Head of caudate nucleus (tissue), 42 donors: ENCODE results near the gene PRPF31.
"Not testable (repeated sequence)": the region's sequence is repeated elsewhere in the genome, so short reads cannot be mapped to it uniquely, and the experiment has no call there.

Source experiments
- DNase-seq, 42 donors: peaks; one replicate each; pipeline versions ENCODE4 v3.0.0 to v3.0.0-alpha.2; 2020 to 2021; ENCODE audit warnings: mixed read lengths in 7 of 42
- intact Hi-C: fragments of 100-400 bp; cut with DNase I; formaldehyde crosslinking; loops from one replicate; pipeline ENCODE4 v1.15.0; 2022

The PRPF31 gene

DNA sequence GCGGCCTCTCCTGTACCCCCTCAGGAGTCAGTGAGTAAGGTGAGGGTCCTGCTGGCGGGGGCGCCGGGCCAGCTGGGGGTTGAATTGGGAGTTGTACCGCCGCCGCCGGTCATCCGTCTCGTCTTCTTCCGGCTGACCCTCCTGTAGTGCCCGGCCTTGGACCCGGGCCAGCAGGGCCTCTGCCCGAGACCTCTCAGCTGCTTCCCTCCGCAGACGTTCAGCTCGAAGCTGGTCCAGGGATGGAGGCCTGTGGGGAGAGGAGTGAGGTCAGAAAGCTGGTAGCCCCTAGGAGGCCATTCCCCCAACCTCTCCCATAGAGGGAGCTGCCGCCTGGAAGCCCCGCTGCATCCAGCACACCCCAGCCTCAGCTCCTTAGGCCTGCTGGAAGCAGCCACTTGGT is 40.1 kb downstream of the PRPF31 start:
- DNase-seq, result no peak
- intact Hi-C loops, result no loop called here

DNA sequence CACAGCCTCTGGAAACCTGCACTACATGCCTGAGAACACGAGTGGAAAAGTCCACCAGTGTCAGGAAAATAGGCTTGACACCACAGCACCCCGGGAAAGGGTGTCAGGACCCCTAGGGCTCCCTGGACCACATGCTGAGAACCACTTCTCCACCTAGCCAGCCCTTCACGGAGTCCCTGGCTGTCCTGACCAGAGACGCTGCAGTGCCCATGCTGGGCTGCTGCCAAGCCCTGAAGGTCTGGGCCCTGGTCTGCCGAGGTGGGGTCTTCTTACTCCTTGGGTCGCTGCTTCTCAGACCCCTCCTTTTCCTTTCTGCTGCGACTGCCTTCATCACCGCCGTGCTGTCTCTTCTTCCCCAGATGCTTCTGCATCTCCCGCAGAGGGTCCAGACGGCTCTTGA is 40.9 kb downstream of the PRPF31 start:
- DNase-seq, result no peak
- intact Hi-C loops, result no loop called here

DNA sequence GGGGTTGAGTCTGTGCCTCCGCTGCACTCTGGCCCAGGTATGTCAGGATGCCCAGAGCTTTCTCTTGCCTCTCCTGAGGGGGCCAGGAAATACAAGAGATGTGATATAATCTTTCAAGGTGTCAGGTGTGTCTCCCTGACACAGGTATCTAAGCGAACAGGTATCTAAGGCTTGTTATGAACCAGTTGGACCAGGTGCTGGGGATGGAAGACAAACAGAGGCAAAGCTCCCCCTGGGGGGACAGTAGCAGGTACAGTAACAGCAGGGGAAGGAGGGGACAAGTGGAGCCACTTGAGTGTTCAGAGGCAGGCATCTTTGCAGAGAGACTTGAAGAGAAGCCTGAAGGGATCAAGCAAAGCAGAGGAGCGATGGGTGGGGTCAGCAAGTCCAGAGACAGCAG is 41.4 kb downstream of the PRPF31 start:
- no peak for DNase-seq
- intact Hi-C loops, result no loop called here

DNA sequence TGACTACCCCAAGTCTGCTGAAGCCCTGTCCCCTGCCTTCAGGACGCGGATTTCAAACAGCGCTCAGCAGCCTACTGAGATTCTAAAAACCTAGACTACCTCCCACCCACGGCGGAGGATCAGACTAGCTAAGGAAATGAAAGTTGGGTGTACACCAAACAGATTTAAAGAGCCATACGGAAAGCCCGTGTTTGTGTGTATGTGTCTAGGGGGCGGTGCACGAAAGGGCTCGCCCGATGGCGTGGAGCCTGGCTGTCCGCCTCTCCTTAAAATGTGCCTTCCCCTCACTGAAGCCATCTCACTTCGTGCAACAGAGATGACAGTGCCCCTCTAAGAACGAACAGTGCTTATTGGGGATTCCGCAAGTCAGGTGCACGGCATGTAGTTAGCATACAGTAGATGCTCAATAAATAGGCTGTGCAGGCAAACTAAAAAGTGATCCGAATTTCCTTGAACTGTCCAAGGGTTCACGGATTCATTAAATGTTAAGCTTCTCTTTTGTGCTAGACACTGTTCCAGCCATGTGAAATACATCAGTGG is 43.3 kb downstream of the PRPF31 start:
- peak in 3 of 42 donors; percentile 25 to 39 (median 33) for DNase-seq
- intact Hi-C loops, result no loop called here

DNA sequence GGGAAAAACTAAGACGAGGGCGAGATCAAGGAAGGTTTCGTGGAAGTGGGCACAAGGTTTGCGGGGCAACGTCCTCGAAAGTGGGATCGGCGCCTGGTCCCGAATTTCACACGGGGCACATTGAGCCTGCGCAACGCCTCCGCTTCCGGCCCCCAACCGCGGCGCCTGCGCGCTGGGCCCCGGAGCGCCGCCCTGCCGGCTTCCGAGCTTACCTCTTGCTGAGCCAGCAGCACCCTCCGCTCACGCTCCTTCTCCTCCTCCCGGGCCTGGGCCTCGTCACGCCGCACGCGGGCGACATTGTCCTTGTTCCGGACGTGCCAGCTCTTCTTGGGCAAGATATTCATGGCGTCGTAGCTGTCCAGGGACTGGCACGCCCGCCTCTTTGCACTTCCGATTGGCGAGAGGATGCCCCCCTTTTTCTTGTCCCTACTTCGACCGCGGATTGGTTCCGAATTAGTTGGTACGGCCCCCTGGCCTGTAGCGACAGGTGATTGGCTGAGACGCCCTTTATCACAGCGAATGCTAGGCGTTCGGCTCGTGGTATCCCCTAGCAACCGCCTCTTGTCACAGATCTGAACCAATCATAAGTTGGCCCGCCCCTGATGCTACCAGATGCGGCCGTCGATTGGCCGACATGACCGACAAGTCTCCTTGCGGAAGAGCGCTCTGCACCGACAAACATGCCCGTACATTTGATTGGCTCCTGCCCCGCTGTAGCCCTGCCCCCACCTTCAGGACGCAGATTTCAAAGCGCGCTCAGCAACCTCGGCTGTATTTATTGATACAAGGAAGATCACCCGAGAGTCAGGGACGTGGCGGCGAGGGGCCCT is 44.0 kb downstream of the PRPF31 start, which contains the start of gene LENG1:
TSS of gene LENG1 (minus strand) at position 370 of the 830 bp plus-strand sequence. CDS start at position 344, 26 bp downstream.
- intact Hi-C loops, result no loop called here
- DNase-seq, result peak; percentile 98 to 100 (median 100)

DNA sequence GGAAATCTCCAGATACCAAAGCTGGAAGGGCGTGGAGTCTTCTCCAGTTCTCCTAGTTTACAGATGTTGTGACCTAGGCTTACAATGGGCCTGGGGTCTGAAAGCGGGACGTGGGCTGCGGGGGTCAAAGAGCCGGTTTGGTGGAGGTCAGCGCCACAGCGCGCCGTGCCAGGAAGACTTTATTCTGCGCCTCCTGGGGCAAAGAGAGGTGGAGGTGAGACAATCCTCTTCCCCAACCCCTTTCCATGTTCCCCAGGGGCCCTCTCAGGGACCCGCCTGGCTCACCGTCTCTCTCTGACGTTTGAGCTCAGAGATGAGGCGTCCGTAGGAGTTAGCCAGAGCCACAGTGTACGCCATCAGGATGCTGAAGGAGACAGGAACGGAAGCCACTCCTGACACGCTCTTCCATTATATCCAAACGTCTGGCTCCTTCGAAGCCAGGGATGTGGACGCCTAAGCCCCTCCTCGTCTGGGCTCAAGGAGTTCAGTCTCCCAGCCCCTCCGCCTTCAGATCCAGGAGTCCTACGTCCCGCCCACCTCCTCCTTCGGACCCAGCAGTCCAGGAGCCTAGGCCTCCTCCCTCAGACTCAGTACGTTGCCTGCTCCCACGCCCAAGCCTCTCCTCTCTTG is 44.7 kb downstream of the PRPF31 start:
- DNase-seq, result no peak
- intact Hi-C loops, result no loop called here

DNA sequence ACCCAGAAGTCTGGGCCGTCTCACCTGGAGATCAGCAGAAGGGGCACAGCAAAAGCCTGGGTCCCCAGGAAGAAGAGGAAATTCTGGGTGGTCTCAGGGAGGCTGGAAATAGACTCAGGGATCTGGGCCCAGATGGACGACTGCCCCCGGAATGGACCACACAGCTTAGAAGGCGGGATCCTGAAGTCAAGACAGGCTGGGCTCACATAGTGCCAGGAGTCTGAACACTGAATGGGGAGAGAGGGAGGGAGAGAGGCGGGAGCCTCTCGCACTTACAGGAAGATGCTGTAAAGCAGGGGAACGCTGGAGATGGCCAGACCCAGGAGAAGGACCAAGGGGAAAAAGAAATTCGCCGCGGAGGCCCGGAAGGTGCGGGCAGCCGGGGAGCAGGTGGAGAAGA is 45.3 kb downstream of the PRPF31 start:
- intact Hi-C loops, result no loop called here
- no peak for DNase-seq

DNA sequence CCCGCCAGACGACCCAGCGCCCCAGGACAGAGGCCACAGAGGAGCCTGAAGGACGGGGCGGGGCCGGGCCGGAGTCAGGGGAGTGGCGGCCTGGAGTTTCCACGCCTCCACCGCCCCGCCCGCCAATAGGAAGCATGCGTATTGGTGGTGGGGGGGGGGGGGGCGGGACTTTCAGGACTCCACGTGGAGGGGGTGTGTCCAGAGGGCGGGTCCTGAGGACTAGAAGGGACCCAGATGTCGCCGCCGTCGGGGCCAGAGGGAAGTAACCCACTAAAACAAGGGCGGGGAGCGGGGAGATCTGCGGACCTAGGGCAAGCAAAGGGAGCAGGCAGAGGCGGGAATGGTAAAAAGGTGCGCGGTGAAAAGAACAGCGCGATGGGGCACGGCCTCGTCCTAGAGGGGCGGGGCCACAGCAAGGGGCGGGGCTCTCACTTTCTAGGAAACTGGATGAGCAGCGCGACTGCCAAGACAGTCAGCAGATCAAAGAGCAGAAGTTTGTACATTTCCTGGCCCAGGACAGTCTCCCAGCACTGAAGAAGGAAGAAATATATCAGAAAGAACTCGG is 46.8 kb downstream of the PRPF31 start:
- intact Hi-C loops, result no loop called here
- peak in 39 of 42 donors; percentile 22 to 73 (median 54) for DNase-seq

DNA sequence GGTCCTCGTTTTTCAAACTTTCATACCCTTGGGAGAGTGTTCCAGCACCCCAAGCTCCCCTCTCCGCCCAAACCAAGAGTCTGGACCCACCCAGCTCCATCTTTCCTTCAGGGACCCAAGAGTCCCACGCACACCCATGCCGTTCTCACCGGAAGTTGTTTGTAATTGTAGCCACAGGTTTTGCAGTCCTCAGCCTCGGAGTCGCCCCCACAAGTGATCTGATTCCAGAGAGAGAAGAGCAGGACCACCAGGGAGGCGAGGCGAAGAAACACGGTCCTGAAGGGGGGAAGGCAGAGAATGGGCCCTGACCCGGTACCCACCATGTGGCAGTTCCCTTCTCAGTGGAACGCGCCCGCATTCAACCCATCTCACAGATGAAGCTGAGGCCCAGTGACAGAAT is 47.3 kb downstream of the PRPF31 start:
- intact Hi-C loops, result no loop called here
- no peak for DNase-seq

DNA sequence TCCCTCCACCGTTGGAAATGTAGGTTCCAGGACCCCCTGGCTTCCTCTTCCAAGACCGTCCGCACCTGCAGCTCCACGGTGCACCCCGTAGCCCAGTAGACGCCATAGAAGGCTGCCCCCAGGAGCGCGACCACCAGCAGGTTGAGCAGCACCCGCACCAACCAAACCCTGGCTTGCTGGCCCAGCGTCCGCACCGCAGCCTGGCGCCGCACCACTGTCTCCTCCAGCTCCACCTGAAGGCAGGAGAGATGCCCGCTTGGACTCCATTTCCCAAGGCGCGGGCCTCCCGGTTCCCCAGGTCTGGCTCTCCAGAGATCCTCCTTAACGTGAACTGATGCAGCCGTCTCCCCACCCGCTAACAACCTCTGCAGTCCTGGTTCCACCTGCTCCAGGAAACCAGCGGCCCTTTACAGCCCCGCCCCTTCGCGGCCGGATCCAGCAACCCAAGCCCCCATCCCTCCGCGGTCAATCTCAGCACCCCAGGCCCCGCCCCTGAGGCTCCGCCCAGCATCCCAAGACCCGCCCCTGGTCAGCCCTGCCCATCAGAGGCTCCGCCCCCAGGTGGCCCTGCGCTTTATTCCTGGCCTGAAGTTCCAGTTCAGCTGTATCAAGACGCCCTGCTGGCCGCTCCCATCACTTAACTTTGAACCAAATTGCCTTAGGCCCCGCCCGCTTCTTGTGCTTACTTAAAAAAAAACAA is 49.0 kb downstream of the PRPF31 start:
- intact Hi-C loops, result loop anchor here (5.0 kb wide), 1 partner anchor 68 kb away; no protein-coding TSS in a partner anchor
- DNase-seq, result peak in 4 of 42 donors; percentile 24 to 59 (median 44)

DNA sequence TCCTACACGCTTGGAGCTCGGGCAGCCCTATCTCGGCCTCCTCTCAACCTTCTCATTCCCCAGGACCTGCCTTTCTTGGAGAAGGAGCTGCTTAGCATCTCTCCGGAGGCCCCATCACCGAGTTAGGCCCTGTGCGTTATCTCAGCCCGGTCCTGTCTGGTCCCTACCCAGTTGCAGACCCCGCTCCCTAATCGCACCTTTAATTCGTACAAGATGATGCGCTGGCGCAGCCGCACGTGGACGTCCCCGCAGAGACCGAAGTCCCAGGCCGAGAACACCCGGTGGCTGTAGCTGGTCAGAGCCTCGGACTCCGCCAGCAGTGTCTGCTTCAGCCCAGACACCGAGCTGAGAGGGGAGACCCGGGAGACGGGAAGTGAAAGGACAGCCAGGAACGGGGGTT is 49.7 kb downstream of the PRPF31 start:
- intact Hi-C loops, result loop anchor here (5.0 kb wide), 1 partner anchor 67 kb away; no protein-coding TSS in a partner anchor

DNA sequence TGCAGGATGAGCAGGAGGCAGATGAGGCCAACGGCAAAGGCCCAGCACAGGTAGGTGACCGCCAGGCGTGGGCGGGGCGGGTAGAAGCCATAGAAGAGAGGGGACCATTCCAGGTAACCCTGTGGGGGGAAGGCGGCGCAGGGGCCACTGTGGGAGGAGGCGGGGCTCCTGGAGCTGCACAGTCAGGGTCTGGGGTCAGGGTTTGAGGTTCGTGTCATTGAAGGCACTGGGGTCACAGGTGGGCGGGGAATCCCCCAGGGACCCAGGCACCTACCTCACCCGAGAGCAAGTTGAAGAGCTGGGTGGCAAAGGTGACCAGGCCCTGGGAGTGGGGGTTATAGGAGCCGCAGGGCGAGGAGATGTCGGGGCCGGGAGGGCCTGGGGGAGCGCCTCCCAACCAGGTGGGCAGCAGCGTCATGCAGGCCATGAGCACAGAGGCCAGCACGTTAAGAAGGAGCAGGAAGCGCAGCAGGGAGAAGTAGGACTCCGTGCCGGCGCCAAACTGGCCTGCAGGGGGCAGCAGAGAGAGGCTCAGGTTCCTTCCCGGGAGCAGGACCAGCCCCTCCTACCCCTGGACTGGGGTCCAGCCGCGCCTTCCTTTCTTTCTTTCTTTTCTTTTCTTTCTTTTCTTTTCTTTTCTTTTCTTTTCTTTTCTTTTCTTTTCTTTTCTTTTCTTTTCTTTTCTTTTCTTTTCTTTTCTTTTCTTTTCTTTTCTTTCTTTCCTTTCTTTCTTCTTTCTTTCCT is 52.8 kb downstream of the PRPF31 start:
- peak; percentile 82 to 98 (median 94) for DNase-seq
- intact Hi-C loops, result loop anchor here (5.0 kb wide), 1 partner anchor 64 kb away; no protein-coding TSS in a partner anchor

More for the DNA sequence above, 49.7 kb downstream of the PRPF31 start:
- no peak for DNase-seq

DNA sequence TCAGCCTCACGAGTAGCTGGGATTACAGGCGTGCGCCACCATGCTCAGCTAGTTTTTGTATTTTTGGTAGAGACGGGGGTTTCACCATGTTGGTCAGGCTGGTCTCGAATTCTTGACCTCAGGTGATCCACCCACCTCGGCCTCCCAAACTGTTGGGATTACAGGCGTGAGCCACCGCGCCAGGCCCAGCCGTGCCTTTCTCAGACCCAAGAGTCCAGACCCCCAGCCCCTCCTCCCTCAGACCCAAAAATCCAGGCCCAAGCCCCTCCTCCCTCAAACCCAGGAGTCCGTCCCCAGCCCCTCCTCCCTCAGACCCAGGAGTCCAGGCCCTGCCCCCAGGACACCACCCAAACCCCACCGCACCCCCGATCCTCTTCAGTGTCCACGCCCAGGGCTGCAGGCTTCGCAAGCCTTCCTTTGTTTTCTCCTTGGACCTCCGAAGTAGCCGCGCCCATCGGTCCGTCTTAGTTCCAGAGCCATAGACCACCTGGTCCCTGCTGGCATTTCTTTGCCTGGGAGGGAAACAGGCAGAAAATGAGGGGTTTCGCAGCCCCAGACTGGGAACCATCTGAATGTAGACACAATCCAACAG is 53.7 kb downstream of the PRPF31 start:
- intact Hi-C loops, result loop anchor here (5.0 kb wide), 1 partner anchor 63 kb away; no protein-coding TSS in a partner anchor
- DNase-seq, result no peak

DNA sequence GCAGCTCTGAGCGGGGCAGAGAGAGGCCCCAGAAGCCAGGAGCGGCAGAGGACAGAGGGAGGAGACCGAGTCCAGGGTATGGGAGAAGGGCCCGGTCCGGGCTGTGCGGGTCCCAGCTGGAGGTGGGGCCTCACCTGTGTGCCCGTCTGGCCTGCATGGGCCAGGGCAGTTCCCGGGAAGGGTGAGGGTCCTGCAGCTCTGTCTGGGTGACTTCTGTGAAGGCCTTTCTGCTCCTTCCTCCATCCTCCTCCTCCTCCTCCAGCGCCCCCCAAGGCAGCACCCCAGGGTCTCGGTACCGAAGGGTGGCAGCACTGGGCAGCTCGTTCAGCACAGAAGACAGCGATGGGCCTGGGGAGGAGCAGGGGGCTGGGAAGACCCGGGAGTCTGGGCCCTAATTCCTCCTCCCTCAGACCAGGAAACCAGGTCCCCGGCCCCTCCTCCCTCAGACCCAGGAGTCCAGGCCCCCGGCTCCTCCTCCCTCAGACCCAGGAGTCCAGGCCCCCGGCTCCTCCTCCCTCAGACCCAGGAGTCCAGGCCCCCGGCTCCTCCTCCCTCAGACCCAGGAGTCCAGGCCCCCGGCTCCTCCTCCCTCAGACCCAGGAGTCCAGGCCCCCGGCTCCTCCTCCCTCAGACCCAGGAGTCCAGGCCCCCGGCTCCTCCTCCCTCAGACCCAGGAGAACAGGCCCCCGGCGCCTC is 56.3 kb downstream of the PRPF31 start:
- DNase-seq, intact Hi-C loops: not testable (repeated sequence)

DNA sequence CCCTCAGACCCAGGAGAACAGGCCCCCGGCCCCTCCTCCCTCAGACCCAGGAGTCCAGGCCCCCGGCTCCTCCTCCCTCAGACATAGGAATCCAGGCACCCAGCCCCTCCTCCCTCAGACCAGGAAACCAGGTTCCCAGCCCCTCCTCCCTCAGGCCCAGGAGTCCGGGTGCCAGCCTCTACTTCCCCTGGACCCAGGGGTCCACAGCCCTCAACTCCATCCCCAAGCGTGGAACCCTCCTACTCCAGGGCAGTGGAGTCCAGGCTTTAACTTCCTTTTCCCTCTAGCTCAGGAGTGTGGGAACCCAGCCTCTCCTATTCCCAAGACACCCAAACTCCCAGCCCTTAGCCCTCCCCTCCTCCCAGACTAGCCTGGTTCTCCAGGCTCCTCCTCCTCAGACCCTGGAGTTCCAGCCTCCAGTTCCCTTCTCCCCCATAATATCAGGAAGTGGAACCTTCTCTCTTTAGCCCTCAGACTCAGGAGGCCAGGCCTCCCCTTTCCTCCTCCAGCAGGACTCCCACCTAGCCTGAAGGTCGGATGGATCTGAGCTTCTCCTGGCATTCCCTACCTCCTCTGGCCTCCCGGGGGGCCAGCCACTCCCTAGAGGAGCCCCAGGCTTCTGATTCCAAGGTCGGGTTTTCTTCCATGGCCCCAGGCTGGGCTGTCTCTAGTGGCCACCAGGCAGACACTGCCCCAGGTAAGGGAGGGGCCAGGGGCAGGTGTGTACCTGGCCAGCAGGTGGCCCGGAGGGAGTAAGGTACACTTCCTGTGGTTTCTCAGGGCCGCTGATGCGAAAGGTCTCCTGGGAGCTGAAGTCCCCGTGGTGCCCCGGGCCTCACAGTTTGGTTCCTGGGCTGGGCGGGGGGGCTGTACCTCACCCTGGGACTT is 57.2 kb downstream of the PRPF31 start, which contains the start of gene TMC4:
TSS of gene TMC4 (minus strand) at position 690 of the 888 bp plus-strand sequence. CDS start at position 647, 43 bp downstream.
- intact Hi-C loops, result no loop called here
- no peak for DNase-seq

DNA sequence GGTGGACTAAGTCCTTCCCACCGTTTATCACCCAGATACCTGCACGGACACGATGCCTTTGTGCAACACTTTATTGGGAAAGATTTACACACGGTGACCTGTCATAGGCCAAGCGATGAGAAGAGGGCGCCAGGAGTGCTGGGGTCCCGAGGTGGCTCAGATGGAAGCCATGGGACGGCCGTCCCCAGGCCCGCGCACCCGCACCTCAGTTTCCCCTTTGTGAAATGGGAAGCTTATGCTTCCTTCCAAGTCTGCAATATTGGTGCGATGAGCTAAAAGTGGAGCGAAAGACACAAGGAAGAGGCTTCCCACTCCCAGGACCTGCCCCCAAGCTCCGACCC is 57.8 kb downstream of the PRPF31 start:
- intact Hi-C loops, result no loop called here
- no peak for DNase-seq
